Measurements from ENCODE around the gene ZNF560. TPM values are rescaled to one million over a fixed set of nuclear protein-coding genes. Genes with fewer than 3 reads are reported as not detected.

The ZNF560 gene
- total and polyA plus RNA-seq, 2 experiments from 2014 or later = 0.48 to 1.9 TPM

DNA sequence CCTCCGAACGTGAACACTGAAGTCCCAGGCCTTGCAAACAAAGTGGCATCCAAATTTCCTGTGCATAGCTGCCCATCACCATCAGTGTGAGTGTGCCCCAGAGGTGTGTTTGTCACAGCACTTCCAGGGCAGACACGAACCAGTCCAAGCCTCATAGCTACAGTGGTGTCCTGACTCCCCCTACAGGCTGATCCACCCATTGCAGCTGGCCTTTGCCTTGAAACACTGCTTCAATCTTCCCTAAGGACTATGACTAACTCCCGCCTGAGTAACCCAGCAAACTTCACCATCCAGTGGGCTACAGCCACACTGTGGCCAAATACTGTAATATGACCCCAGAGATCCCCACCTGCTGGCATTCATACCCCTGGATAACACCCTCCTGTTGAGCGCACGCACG lies 66.9 kb downstream of the ZNF560 start:
- Histone ChIP-seq H3K9me3 (ENCODE audit: low read depth) (no peaks in the 10 kb centered on the region), H3K9ac (no peak overlapping the region), H3K27me3 (replicated peaks; ENCODE audit: insufficient read depth) (no peaks in the 10 kb centered on the region), H3K27ac (no peak overlapping the region), H3K79me2 (ENCODE audit: insufficient read depth) (peaks cover 44% of the 10 kb centered on the region), H3F3A (ENCODE audit: insufficient read depth) (no peaks in the 10 kb centered on the region), H4K20me1 (ENCODE audit: insufficient read depth) (no peaks in the 10 kb centered on the region), H3K4me2 (ENCODE audit: unreplicated experiment) (no peak overlapping the region), H3K36me3 (ENCODE audit: low read depth) (no peaks in the 10 kb centered on the region), H3K4me1 (ENCODE audit: insufficient read depth) (peaks cover 12% of the 10 kb centered on the region), H3K9me2 (ENCODE audit: insufficient read depth) (no peaks in the 10 kb centered on the region), H3K4me3 (no peak overlapping the region), H2AFZ (no peak overlapping the region)
- WGBS, 2 experiments (ENCODE audit: low coverage in 1 of 2, low lambda C conversion rate in 2 of 2, missing lambda C conversion rate in 2 of 2) = 94% methylated on average over 7 of the region's 7 CpGs
- TF ChIP-seq EZH2phosphoT487 (IDR thresholded peaks at IDR 0.05; ENCODE audit: insufficient read depth, low read depth) (no peak), EZH2 (IDR thresholded peaks at IDR 0.05; ENCODE audit: insufficient read depth, poor library complexity, severe bottlenecking) (no peak)
- peak; percentile 46 for DNase-seq
- in situ Hi-C loops (cut with MboI) = no loop called here

DNA sequence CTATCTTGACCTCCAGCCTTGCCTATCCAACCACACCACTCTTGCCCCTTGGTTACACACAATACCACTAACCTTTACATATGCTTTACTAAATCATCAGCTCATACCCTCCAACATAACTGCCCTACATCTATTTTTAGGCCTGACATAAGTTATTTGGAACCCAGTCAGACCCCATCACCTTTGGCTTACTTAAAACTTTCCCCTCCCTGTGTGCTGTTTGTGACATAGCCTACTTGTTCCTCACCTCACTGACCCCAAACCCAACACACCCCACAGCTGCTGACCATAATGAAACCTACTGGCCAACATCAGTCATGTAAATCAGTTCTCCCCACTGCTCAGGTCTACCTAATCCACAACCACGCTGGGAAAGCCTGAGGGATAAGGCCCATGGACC lies 68.0 kb downstream of the ZNF560 start:
- Histone ChIP-seq H3K9me2 (ENCODE audit: insufficient read depth) (no peaks in the 10 kb centered on the region), H3K36me3 (ENCODE audit: low read depth) (no peaks in the 10 kb centered on the region; the same call in 1 of the 2 replicates), H3K79me2 (ENCODE audit: insufficient read depth) (peaks cover 35% of the 10 kb centered on the region), H3K4me3 (no peak overlapping the region), H3K27ac (no peak overlapping the region), H3K4me1 (ENCODE audit: insufficient read depth) (peaks cover 6% of the 10 kb centered on the region), H3K9ac (no peak overlapping the region), H3K27me3 (replicated peaks; ENCODE audit: insufficient read depth) (no peaks in the 10 kb centered on the region), H3K4me2 (ENCODE audit: unreplicated experiment) (no peak overlapping the region), H2AFZ (no peak overlapping the region), H3F3A (ENCODE audit: insufficient read depth) (no peaks in the 10 kb centered on the region), H3K9me3 (ENCODE audit: low read depth) (no peaks in the 10 kb centered on the region), H4K20me1 (ENCODE audit: insufficient read depth) (no peaks in the 10 kb centered on the region)
- no peak for TF ChIP-seq EZH2phosphoT487 (IDR thresholded peaks at IDR 0.05; ENCODE audit: insufficient read depth, low read depth)
- no peak for TF ChIP-seq EZH2 (IDR thresholded peaks at IDR 0.05; ENCODE audit: insufficient read depth, poor library complexity, severe bottlenecking)
- in situ Hi-C loops (cut with MboI) = no loop called here
- 96 to 100% methylated on average over 1 of the region's 1 CpG for WGBS, 2 experiments (ENCODE audit: low coverage in 1 of 2, low lambda C conversion rate in 2 of 2, missing lambda C conversion rate in 2 of 2)
- DNase-seq = no peak

DNA sequence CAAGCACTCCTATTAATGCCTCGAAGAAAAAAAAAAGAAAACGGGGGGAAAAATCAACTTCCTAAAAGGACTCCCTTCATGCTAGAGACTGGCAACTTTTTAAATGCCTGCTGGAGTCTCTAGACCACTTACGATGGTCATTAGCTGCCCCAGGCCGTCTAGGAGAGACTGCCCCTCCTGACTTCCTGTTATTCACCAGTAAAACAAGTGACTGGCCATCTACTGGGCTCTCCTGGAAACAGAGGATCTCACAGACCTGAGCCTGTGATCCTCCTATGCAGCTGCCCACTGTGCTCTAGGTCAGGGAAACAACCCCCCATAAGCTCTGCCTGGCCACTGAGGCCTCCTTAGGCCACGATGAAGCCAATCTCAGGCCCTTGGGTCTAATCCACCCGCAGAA lies 70.5 kb downstream of the ZNF560 start:
- no peaks in the 10 kb centered on the region for H3K4me1 ChIP-seq (ENCODE audit: insufficient read depth)
- no peak overlapping the region for H3K4me3 ChIP-seq
- no peak for DNase-seq
- H3F3A ChIP-seq (ENCODE audit: insufficient read depth) = no peaks in the 10 kb centered on the region
- no peaks in the 10 kb centered on the region for H3K9me2 ChIP-seq (ENCODE audit: insufficient read depth)
- no peak overlapping the region for H3K4me2 ChIP-seq (ENCODE audit: unreplicated experiment)
- H3K9me3 ChIP-seq (ENCODE audit: low read depth) = no peaks in the 10 kb centered on the region
- H3K79me2 ChIP-seq (ENCODE audit: insufficient read depth) = peaks cover 11% of the 10 kb centered on the region
- H3K9ac ChIP-seq = no peak overlapping the region
- in situ Hi-C loops (cut with MboI) = no loop called here
- no peak for TF ChIP-seq EZH2 (IDR thresholded peaks at IDR 0.05; ENCODE audit: insufficient read depth, poor library complexity, severe bottlenecking)
- no peak for TF ChIP-seq EZH2phosphoT487 (IDR thresholded peaks at IDR 0.05; ENCODE audit: insufficient read depth, low read depth)
- no peaks in the 10 kb centered on the region for H3K27me3 ChIP-seq (replicated peaks; ENCODE audit: insufficient read depth)
- H3K36me3 ChIP-seq (ENCODE audit: low read depth) = no peaks in the 10 kb centered on the region; the same call in 1 of the 2 replicates
- H2AFZ ChIP-seq = no peak overlapping the region
- 87 to 89% methylated on average over 6 of the region's 6 CpGs for WGBS, 2 experiments (ENCODE audit: low coverage in 1 of 2, low lambda C conversion rate in 2 of 2, missing lambda C conversion rate in 2 of 2)
- H4K20me1 ChIP-seq (ENCODE audit: insufficient read depth) = no peaks in the 10 kb centered on the region
- no peak overlapping the region for H3K27ac ChIP-seq

Other genes starting within 250 kb of the ZNF560 start
- not detected in 2 replicates for gene OR7E24, start 247.7 kb downstream of the ZNF560 start, total RNA-seq (2014; rRNA removed; shearing (Covaris generic))
- gene OR7E24, start 247.7 kb downstream of the ZNF560 start, polyA plus RNA-seq (2016; fragmentation: Nextera tagmentation; extraction: Ambion mirVana) = not detected in 2 replicates
- 3.9 and 12.4 TPM in 2 replicates for gene ZNF699, start 188.8 kb downstream of the ZNF560 start, total RNA-seq (2014; rRNA removed; shearing (Covaris generic))
- 3.2 and 3.7 TPM in 2 replicates for gene ZNF699, start 188.8 kb downstream of the ZNF560 start, polyA plus RNA-seq (2016; fragmentation: Nextera tagmentation; extraction: Ambion mirVana)
- 6.7 and 8.1 TPM in 2 replicates for gene ZNF559, start 174.4 kb downstream of the ZNF560 start, total RNA-seq (2014; rRNA removed; shearing (Covaris generic))
- gene ZNF559, start 174.4 kb downstream of the ZNF560 start, polyA plus RNA-seq (2016; fragmentation: Nextera tagmentation; extraction: Ambion mirVana) = 9.5 and 13.4 TPM in 2 replicates
- gene ZNF177, start 135.6 kb downstream of the ZNF560 start, total RNA-seq (2014; rRNA removed; shearing (Covaris generic)) = 1.8 and 3.2 TPM in 2 replicates
- gene ZNF177, start 135.6 kb downstream of the ZNF560 start, polyA plus RNA-seq (2016; fragmentation: Nextera tagmentation; extraction: Ambion mirVana) = 0.61 and 1.2 TPM in 2 replicates
- gene ZNF266, start 63.0 kb downstream of the ZNF560 start, total RNA-seq (2014; rRNA removed; shearing (Covaris generic)) = 16.1 and 18.5 TPM in 2 replicates
- gene ZNF266, start 63.0 kb downstream of the ZNF560 start, polyA plus RNA-seq (2016; fragmentation: Nextera tagmentation; extraction: Ambion mirVana) = 7.4 and 8.1 TPM in 2 replicates
- gene ZNF426, start 40.0 kb upstream of the ZNF560 start, total RNA-seq (2014; rRNA removed; shearing (Covaris generic)) = 15.7 and 17.6 TPM in 2 replicates
- gene ZNF426, start 40.0 kb upstream of the ZNF560 start, polyA plus RNA-seq (2016; fragmentation: Nextera tagmentation; extraction: Ambion mirVana) = 10.5 and 10.6 TPM in 2 replicates
- 27.6 and 28.4 TPM in 2 replicates for gene ZNF121, start 85.9 kb upstream of the ZNF560 start, total RNA-seq (2014; rRNA removed; shearing (Covaris generic))
- 6.9 and 7.9 TPM in 2 replicates for gene ZNF121, start 85.9 kb upstream of the ZNF560 start, polyA plus RNA-seq (2016; fragmentation: Nextera tagmentation; extraction: Ambion mirVana)
- gene ZNF561, start 122.6 kb upstream of the ZNF560 start, total RNA-seq (2014; rRNA removed; shearing (Covaris generic)) = 24.8 and 33.6 TPM in 2 replicates
- 15.5 and 16.0 TPM in 2 replicates for gene ZNF561, start 122.6 kb upstream of the ZNF560 start, polyA plus RNA-seq (2016; fragmentation: Nextera tagmentation; extraction: Ambion mirVana)
- 17.5 and 21.9 TPM in 2 replicates for gene ZNF562, start 176.5 kb upstream of the ZNF560 start, total RNA-seq (2014; rRNA removed; shearing (Covaris generic))
- 7.2 and 8.0 TPM in 2 replicates for gene ZNF562, start 176.5 kb upstream of the ZNF560 start, polyA plus RNA-seq (2016; fragmentation: Nextera tagmentation; extraction: Ambion mirVana)

Data from GM23248 (cell line).